NOMO-1 treated with dmso at 0.1 percent for 144 hours (cell line): Measurements from ENCODE around the gene ABCG1.
A peak's percentile ranks its signal among the peaks of the same experiment; 100 is the strongest.

Source experiments
- DNase-seq: peaks from one replicate; lab custom pipeline; 2025; ENCODE audit not compliant: unreplicated experiment; lab: John Stamatoyannopoulos, UW

ABCG1 gene

GRCh38 chr21:42319376-42319775 lies 100.4 kb downstream of the ABCG1 start:
- no peak for DNase-seq

- DNase-seq, result no peak
These were observed 101.1 kb downstream of the ABCG1 start for GRCh38 chr21:42319851-42320572.

GRCh38 chr21:42320791-42321190 lies 101.9 kb downstream of the ABCG1 start:
- DNase-seq, result no peak

- DNase-seq, result no peak
These were observed 102.3 kb downstream of the ABCG1 start for GRCh38 chr21:42321231-42321630.

- no peak for DNase-seq
These were observed 102.9 kb downstream of the ABCG1 start for GRCh38 chr21:42321845-42322244.

- DNase-seq, result no peak
These were observed 106.0 kb downstream of the ABCG1 start for GRCh38 chr21:42324896-42325295.

- no peak for DNase-seq
These were observed 111.7 kb downstream of the ABCG1 start for GRCh38 chr21:42330380-42331371.

GRCh38 chr21:42331660-42332059 lies 112.7 kb downstream of the ABCG1 start:
- no peak for DNase-seq

- DNase-seq, result no peak
These were observed 113.8 kb downstream of the ABCG1 start for GRCh38 chr21:42332557-42333317.

- DNase-seq, result no peak
These were observed 117.1 kb downstream of the ABCG1 start for GRCh38 chr21:42336054-42336453.

- no peak for DNase-seq
These were observed 118.3 kb downstream of the ABCG1 start for GRCh38 chr21:42337276-42337675.

GRCh38 chr21:42337830-42338728 lies 119.1 kb downstream of the ABCG1 start:
- peak; percentile 5 for DNase-seq

GRCh38 chr21:42338729-42339715 lies 120.1 kb downstream of the ABCG1 start:
- DNase-seq, result no peak

GRCh38 chr21:42340187-42341050 lies 121.5 kb downstream of the ABCG1 start:
- no peak for DNase-seq

- DNase-seq, result no peak
These were observed 123.0 kb downstream of the ABCG1 start for GRCh38 chr21:42341776-42342542.

- DNase-seq, result no peak
These were observed 124.2 kb downstream of the ABCG1 start for GRCh38 chr21:42343101-42343500.

GRCh38 chr21:42343556-42343955 lies 124.6 kb downstream of the ABCG1 start:
- no peak for DNase-seq
